HCT116 (cell line): ENCODE results near the gene CIT. TPM values are rescaled to one million over a fixed set of nuclear protein-coding genes. Genes with fewer than 3 reads are reported as not detected.

ENCODE experiments used
- ATAC-seq: fragments of 200-7000 bp; cut with Tn5 transposase; 2 replicates; pipeline ENCODE4 v1.9.1; 2020; ENCODE audit warnings: mild to moderate bottlenecking, moderate library complexity
- BruUV-seq: library from RNA; stranded (reverse); fragments of 400-500 nt; replicated peaks from 2 replicates; lab custom pipeline; 2021; lab: Mats Ljungman, UMichigan
- CTCF ChIA-PET: fragments of 300-600 bp; sonication (Branson Sonifier 250); formaldehyde crosslinking; loops from one replicate; lab custom pipeline; 2021; ENCODE audit warnings: antibody characterized with exemption; lab: Charles Lee
- POLR2A ChIA-PET: fragments of 300-600, 350-600 bp; sonication (Branson Sonifier 250); formaldehyde crosslinking; loops from one replicate; lab custom pipeline; 2021; ENCODE audit warnings: antibody characterized with exemption; lab: Charles Lee
- RAD21 ChIA-PET, 2 experiments: fragments of 300-600 bp; sonication (Branson Sonifier 250); formaldehyde crosslinking; loops; one replicate each; lab custom pipeline; 2023; ENCODE audit warnings: low total read pairs in 2 of 2; ENCODE audit not compliant: uncharacterized antibody in 2 of 2, unreplicated experiment in 2 of 2, low non-redundant PET in 1 of 2; lab: Charles Lee
- DNase-seq: peaks from one replicate; pipeline ENCODE4 v3.0.0-alpha.2; 2010; ENCODE audit warnings: low read depth, low spot score
- H2AFZ ChIP-seq: fragments of 200-600 bp; shearing (Covaris generic), sonication (generic); 2 replicates; pipeline ENCODE4 v1.6.1; 2017; ENCODE audit warnings: low read depth, mixed run types, mixed read lengths, antibody characterized with exemption, low read length; ENCODE audit not compliant: poor library complexity, severe bottlenecking
- H3K27ac ChIP-seq: 2 replicates; pipeline ENCODE4 v1.5.1; 2012; ENCODE audit warnings: low read depth, low read length
- H3K27me3 ChIP-seq: fragments of 200-600 bp; sonication (generic); 2 replicates; pipeline ENCODE4 v1.6.1; 2016; ENCODE audit warnings: mixed run types, low read length, mixed read lengths; ENCODE audit not compliant: insufficient read depth
- H3K36me3 ChIP-seq, 2 experiments: fragments of 200-500 bp in 1 of 2; fragments of 200-600 bp in 1 of 2; sonication (Bioruptor generic) in 1 of 2; sonication (generic) in 1 of 2; 2 replicates each; pipeline versions ENCODE4 v1.5.1 to v1.6.1; 2014 to 2016; ENCODE audit warnings: low read length in 2 of 2, inconsistent platforms in 1 of 2, mixed read lengths in 1 of 2, mixed run types in 1 of 2; ENCODE audit not compliant: insufficient read depth in 2 of 2, control insufficient read depth in 1 of 2
- H3K4me1 ChIP-seq, 2 experiments: fragments of 200-600 bp in 1 of 2; sonication (generic) in 1 of 2; 2 replicates each; pipeline versions ENCODE4 v1.5.1 to v1.6.1; 2012 to 2017; ENCODE audit warnings: low read length in 2 of 2, inconsistent platforms in 1 of 2, mild to moderate bottlenecking in 1 of 2, mixed read lengths in 1 of 2, mixed run types in 1 of 2, moderate library complexity in 1 of 2; ENCODE audit not compliant: insufficient read depth in 2 of 2, control insufficient read depth in 1 of 2
- H3K4me2 ChIP-seq: fragments of 200-600 bp; sonication (generic); 2 replicates; pipeline ENCODE4 v1.6.1; 2017; ENCODE audit warnings: mixed run types, low read length, mixed read lengths
- H3K4me3 ChIP-seq, 2 experiments: fragments of 200-600 bp in 1 of 2; sonication (generic) in 1 of 2; replicated peaks in 1 of 2; 2 replicates each; pipeline ENCODE4 v1.5.1; 2011 to 2016; ENCODE audit warnings: low read length in 2 of 2, control low read depth in 1 of 2, low read depth in 1 of 2, mild to moderate bottlenecking in 1 of 2, mixed read lengths in 1 of 2, mixed run types in 1 of 2
- H3K79me2 ChIP-seq: fragments of 200-600 bp; sonication (generic); 2 replicates; pipeline ENCODE4 v1.6.1; 2017; ENCODE audit warnings: mild to moderate bottlenecking, mixed run types, low read length, moderate library complexity, mixed read lengths; ENCODE audit not compliant: insufficient read depth
- H3K9ac ChIP-seq: fragments of 200-600 bp; sonication (generic); 2 replicates; pipeline ENCODE4 v1.6.1; 2016; ENCODE audit warnings: low read length, mixed read lengths
- H3K9me2 ChIP-seq: fragments of 200-600 bp; sonication (generic), shearing (Covaris generic); 2 replicates; pipeline ENCODE4 v1.6.1; 2017; ENCODE audit warnings: mixed run types, mild to moderate bottlenecking, moderate library complexity; ENCODE audit not compliant: insufficient read depth
- H3K9me3 ChIP-seq, 2 experiments: fragments of 200-500 bp in 1 of 2; fragments of 200-600 bp in 1 of 2; sonication (Bioruptor generic) in 1 of 2; sonication (generic) in 1 of 2; 2 replicates each; pipeline ENCODE4 v1.6.1; 2014 to 2017; ENCODE audit warnings: low read length in 2 of 2, mixed read lengths in 2 of 2, inconsistent platforms in 1 of 2, low read depth in 1 of 2, mild to moderate bottlenecking in 1 of 2, mixed run types in 1 of 2, moderate library complexity in 1 of 2; ENCODE audit not compliant: control insufficient read depth in 1 of 2, insufficient read depth in 1 of 2
- H4K20me1 ChIP-seq: fragments of 200-600 bp; sonication (generic), shearing (Covaris generic); 2 replicates; pipeline ENCODE4 v1.6.1; 2017; ENCODE audit warnings: mixed run types, mild to moderate bottlenecking, moderate library complexity; ENCODE audit not compliant: insufficient read depth
- CBX3 ChIP-seq: IDR thresholded peaks from 2 replicates; pipeline ENCODE4 v1.6.1; 2012; ENCODE audit warnings: low read depth
- CEBPB ChIP-seq: IDR thresholded peaks from 2 replicates; pipeline ENCODE4 v1.6.1; 2012; ENCODE audit warnings: low read depth
- EZH2 ChIP-seq: fragments of 200-600 bp; sonication (generic); IDR thresholded peaks from 2 replicates; pipeline ENCODE4 v1.6.1; 2017; ENCODE audit warnings: antibody characterized with exemption, mixed run types
- EZH2phosphoT487 ChIP-seq: fragments of 200-600 bp; IDR thresholded peaks from 2 replicates; pipeline ENCODE4 v1.6.1; 2018; ENCODE audit warnings: antibody characterized with exemption, borderline replicate concordance
- FOSL1 ChIP-seq: IDR thresholded peaks from 2 replicates; pipeline ENCODE4 v1.6.1; 2012; ENCODE audit warnings: low read depth
- JUND ChIP-seq: IDR thresholded peaks from 2 replicates; pipeline ENCODE4 v1.6.1; 2012
- POLR2A ChIP-seq: IDR thresholded peaks from 2 replicates; pipeline ENCODE4 v1.7.0; 2011; ENCODE audit warnings: borderline replicate concordance; ENCODE audit not compliant: insufficient read depth, insufficient read length; ENCODE audit errors: extremely low read depth
- POLR2AphosphoS5 ChIP-seq: IDR thresholded peaks from 2 replicates; pipeline ENCODE4 v1.6.1; 2011; ENCODE audit warnings: mild to moderate bottlenecking, low read depth, low read length, moderate library complexity
- TCF7L2 ChIP-seq: IDR thresholded peaks from 2 replicates; pipeline ENCODE4 v1.7.0; 2011; ENCODE audit warnings: borderline replicate concordance, inconsistent platforms; ENCODE audit not compliant: insufficient read depth, insufficient read length; ENCODE audit errors: extremely low read depth
- YY1 ChIP-seq: IDR thresholded peaks from 2 replicates; pipeline ENCODE4 v1.6.1; 2011; ENCODE audit warnings: low read length, low read depth, moderate library complexity, mild to moderate bottlenecking; ENCODE audit not compliant: insufficient replicate concordance; ENCODE audit errors: extremely low read depth
- intact Hi-C: fragments of 100-400 bp; cut with micrococcal nuclease; formaldehyde crosslinking; loops from 2 replicates; pipeline ENCODE4 v1.10.0; 2022
- total RNA-seq: library from RNA; stranded (reverse); gene quantifications from one replicate; pipeline ENCODE4 v1.2.1, GENCODE V29; 2021; ENCODE audit not compliant: unreplicated experiment
- TF ChIP-seq, protein P1 (sequence below): IDR thresholded peaks from 2 replicates; pipeline ENCODE4 v1.6.1; 2011; ENCODE audit warnings: mild to moderate bottlenecking, low read length, moderate library complexity; ENCODE audit not compliant: insufficient replicate concordance; ENCODE audit errors: extremely low read depth
- TF ChIP-seq, protein P2 (sequence below), 3 experiments: fragments of 200-600 bp in 1 of 3; sonication (generic) in 1 of 3; IDR thresholded peaks in 2 of 3; conservative IDR thresholded peaks in 1 of 3; 2 replicates each; pipeline ENCODE4 v1.5.1; 2012 to 2017; ENCODE audit warnings: low read depth in 2 of 3, low read length in 2 of 3, antibody characterized with exemption in 1 of 3, borderline replicate concordance in 1 of 3, control low read depth in 1 of 3, mild to moderate bottlenecking in 1 of 3, mixed read lengths in 1 of 3, mixed run types in 1 of 3, moderate library complexity in 1 of 3; ENCODE audit not compliant: insufficient read depth in 1 of 3
- TF ChIP-seq, protein P3 (sequence below): IDR thresholded peaks from 2 replicates; pipeline ENCODE4 v1.6.1; 2012; ENCODE audit warnings: low read depth

The CIT gene
- total RNA-seq, 1 experiment from 2014 or later = 54.2 TPM

DNA sequence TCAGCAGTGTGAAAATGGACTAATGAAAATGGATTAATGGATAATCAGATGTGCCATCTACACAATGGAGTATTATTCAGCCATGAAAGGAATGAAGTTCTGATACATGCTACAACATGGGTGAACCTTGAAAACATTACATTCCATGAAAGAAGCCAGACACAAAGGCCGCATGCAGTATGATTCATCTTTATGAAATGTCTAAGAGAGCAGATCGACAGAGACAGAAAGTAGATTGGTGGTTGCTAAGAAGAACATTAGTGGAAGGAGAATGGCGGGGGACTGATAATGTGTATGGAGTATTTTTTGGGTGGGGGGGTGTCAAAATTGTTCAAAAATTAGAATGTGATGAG, 161.9 kb downstream of the CIT start (continued):
- TF ChIP-seq, protein P1, sequence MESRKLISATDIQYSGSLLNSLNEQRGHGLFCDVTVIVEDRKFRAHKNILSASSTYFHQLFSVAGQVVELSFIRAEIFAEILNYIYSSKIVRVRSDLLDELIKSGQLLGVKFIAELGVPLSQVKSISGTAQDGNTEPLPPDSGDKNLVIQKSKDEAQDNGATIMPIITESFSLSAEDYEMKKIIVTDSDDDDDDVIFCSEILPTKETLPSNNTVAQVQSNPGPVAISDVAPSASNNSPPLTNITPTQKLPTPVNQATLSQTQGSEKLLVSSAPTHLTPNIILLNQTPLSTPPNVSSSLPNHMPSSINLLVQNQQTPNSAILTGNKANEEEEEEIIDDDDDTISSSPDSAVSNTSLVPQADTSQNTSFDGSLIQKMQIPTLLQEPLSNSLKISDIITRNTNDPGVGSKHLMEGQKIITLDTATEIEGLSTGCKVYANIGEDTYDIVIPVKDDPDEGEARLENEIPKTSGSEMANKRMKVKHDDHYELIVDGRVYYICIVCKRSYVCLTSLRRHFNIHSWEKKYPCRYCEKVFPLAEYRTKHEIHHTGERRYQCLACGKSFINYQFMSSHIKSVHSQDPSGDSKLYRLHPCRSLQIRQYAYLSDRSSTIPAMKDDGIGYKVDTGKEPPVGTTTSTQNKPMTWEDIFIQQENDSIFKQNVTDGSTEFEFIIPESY = no peak

DNA sequence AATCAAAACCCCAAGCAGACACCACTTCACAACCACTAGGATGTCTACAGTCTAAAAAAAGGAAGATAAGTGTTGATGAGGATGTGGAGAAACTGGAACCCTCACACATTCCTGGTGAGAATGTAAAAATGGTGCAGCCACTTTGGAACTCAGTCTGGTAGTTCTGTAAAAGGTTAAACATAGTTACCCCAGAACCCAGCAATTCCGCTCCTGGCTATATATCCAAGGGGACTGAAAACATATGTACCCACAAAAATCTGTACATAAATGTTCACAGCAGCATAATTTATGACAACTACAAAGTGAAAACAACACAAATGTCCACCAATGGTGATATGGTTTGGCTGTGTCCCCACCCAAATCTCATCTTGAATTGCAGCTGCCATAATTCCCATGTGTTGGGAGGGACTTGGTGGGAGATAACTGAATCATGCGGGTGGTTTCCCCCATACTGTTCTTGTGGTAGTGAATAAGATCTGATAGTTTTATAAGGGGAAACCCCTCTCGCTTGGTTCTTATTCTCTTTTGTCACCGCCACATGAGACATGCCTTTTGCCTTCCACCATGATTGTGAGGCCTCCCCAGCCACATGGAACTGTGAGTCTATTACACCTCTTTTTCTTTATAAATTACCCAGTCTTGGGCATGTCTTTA, 162.4 kb downstream of the CIT start:
- CTCF ChIA-PET = no interaction called here
- no peaks in the 10 kb centered on the region for H4K20me1 ChIP-seq
- no peaks in the 10 kb centered on the region for H3K9me2 ChIP-seq
- no peaks in the 10 kb centered on the region; the same call in 1 of the 2 replicates for H3K79me2 ChIP-seq
- no peaks in the 10 kb centered on the region for H3K27me3 ChIP-seq
- POLR2A ChIA-PET = no interaction called here
- no peaks in the 10 kb centered on the region for H3K9me3 ChIP-seq
- no peak overlapping the region for H3K4me2 ChIP-seq
- RAD21 ChIA-PET = no interaction called here
- H3K27ac ChIP-seq = no peak overlapping the region
- no peak overlapping the region for H2AFZ ChIP-seq
- no peak for ATAC-seq
- peaks cover 19 to 29% of the 10 kb centered on the region in 2 experiments for H3K4me1 ChIP-seq
- H3K36me3 ChIP-seq = peaks cover 33 to 57% of the 10 kb centered on the region in 2 experiments
- intact Hi-C loops = no loop called here
- no TSS peak for BruUV-seq
- no peak overlapping the region for H3K9ac ChIP-seq
- H3K4me3 ChIP-seq = no peak overlapping the region
- DNase-seq = no peak
- no peak for TF ChIP-seq EZH2phosphoT487
- no peak for TF ChIP-seq TCF7L2
- TF ChIP-seq, protein P2, sequence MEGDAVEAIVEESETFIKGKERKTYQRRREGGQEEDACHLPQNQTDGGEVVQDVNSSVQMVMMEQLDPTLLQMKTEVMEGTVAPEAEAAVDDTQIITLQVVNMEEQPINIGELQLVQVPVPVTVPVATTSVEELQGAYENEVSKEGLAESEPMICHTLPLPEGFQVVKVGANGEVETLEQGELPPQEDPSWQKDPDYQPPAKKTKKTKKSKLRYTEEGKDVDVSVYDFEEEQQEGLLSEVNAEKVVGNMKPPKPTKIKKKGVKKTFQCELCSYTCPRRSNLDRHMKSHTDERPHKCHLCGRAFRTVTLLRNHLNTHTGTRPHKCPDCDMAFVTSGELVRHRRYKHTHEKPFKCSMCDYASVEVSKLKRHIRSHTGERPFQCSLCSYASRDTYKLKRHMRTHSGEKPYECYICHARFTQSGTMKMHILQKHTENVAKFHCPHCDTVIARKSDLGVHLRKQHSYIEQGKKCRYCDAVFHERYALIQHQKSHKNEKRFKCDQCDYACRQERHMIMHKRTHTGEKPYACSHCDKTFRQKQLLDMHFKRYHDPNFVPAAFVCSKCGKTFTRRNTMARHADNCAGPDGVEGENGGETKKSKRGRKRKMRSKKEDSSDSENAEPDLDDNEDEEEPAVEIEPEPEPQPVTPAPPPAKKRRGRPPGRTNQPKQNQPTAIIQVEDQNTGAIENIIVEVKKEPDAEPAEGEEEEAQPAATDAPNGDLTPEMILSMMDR (IDR thresholded peaks at IDR 0.05 in 2 of 3, conservative IDR thresholded peaks at IDR 0.05 in 1 of 3; ENCODE audit: borderline replicate concordance in 1 of 3, insufficient read depth in 1 of 3, low read depth in 2 of 3, low read length in 2 of 3) = no peak
- TF ChIP-seq EZH2 = no peak
- no peak for TF ChIP-seq POLR2AphosphoS5
- TF ChIP-seq, protein P3, sequence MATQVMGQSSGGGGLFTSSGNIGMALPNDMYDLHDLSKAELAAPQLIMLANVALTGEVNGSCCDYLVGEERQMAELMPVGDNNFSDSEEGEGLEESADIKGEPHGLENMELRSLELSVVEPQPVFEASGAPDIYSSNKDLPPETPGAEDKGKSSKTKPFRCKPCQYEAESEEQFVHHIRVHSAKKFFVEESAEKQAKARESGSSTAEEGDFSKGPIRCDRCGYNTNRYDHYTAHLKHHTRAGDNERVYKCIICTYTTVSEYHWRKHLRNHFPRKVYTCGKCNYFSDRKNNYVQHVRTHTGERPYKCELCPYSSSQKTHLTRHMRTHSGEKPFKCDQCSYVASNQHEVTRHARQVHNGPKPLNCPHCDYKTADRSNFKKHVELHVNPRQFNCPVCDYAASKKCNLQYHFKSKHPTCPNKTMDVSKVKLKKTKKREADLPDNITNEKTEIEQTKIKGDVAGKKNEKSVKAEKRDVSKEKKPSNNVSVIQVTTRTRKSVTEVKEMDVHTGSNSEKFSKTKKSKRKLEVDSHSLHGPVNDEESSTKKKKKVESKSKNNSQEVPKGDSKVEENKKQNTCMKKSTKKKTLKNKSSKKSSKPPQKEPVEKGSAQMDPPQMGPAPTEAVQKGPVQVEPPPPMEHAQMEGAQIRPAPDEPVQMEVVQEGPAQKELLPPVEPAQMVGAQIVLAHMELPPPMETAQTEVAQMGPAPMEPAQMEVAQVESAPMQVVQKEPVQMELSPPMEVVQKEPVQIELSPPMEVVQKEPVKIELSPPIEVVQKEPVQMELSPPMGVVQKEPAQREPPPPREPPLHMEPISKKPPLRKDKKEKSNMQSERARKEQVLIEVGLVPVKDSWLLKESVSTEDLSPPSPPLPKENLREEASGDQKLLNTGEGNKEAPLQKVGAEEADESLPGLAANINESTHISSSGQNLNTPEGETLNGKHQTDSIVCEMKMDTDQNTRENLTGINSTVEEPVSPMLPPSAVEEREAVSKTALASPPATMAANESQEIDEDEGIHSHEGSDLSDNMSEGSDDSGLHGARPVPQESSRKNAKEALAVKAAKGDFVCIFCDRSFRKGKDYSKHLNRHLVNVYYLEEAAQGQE = no peak
- no peak for TF ChIP-seq CBX3
- TF ChIP-seq, protein P1 = no peak
- no peak for TF ChIP-seq YY1
- no peak for TF ChIP-seq CEBPB
- no peak for TF ChIP-seq POLR2A
- no peak for TF ChIP-seq FOSL1
- no peak for TF ChIP-seq JUND
